HEK293 (cell line): ENCODE measurements around the gene S100A11.

Experiments
- BCL6B ChIP-seq: fragments of 450-650 bp; formaldehyde crosslinking; IDR thresholded peaks from 2 replicates; pipeline ENCODE4 v1.5.1; 2017; ENCODE audit warnings: missing biosample characterization, missing genetic modification characterization
- EGR2 ChIP-seq: fragments of 450-650 bp; formaldehyde crosslinking; IDR thresholded peaks from 2 replicates; pipeline ENCODE4 v1.5.1; 2016; ENCODE audit warnings: low read depth, missing biosample characterization, missing genetic modification characterization
- GFI1B ChIP-seq: fragments of 450-650 bp; formaldehyde crosslinking; IDR thresholded peaks from 2 replicates; pipeline ENCODE4 v1.5.1; 2016; ENCODE audit warnings: missing biosample characterization, missing genetic modification characterization
- GLI2 ChIP-seq: fragments of 450-650 bp; formaldehyde crosslinking; IDR thresholded peaks from 2 replicates; pipeline ENCODE4; 2017; ENCODE audit warnings: missing biosample characterization, missing genetic modification characterization, low read depth, borderline replicate concordance
- HOXA7 ChIP-seq: sonication (generic); formaldehyde crosslinking; IDR thresholded peaks from 2 replicates; pipeline ENCODE4 v1.8.1; 2022; ENCODE audit warnings: missing genetic modification reagents, borderline replicate concordance
- MYNN ChIP-seq: fragments of 450-650 bp; formaldehyde crosslinking; IDR thresholded peaks from 2 replicates; pipeline ENCODE4 v1.5.1; 2016; ENCODE audit warnings: missing biosample characterization, missing genetic modification characterization, borderline replicate concordance
- REPIN1 ChIP-seq: fragments of 450-650 bp; formaldehyde crosslinking; IDR thresholded peaks from 2 replicates; pipeline ENCODE4 v1.5.1; 2017; ENCODE audit warnings: missing biosample characterization, missing genetic modification characterization, low read depth
- SP3 ChIP-seq: fragments of 450-650 bp; formaldehyde crosslinking; IDR thresholded peaks from 2 replicates; pipeline ENCODE4 v1.5.1; 2016; ENCODE audit warnings: missing biosample characterization, missing genetic modification characterization
- ZBTB48 ChIP-seq: fragments of 450-650 bp; formaldehyde crosslinking; IDR thresholded peaks from 2 replicates; pipeline ENCODE4 v1.5.1; 2016; ENCODE audit warnings: missing biosample characterization, missing genetic modification characterization
- ZFHX2 ChIP-seq: fragments of 450-650 bp; formaldehyde crosslinking; conservative IDR thresholded peaks from 2 replicates; pipeline ENCODE4 v1.5.1; 2016; ENCODE audit warnings: missing biosample characterization, missing genetic modification characterization
- ZFP37 ChIP-seq: fragments of 450-650 bp; formaldehyde crosslinking; IDR thresholded peaks from 2 replicates; pipeline ENCODE4 v1.5.1; 2016; ENCODE audit warnings: missing biosample characterization, missing genetic modification characterization
- ZNF148 ChIP-seq: fragments of 450-650 bp; formaldehyde crosslinking; IDR thresholded peaks from 2 replicates; pipeline ENCODE4 v1.5.0; 2017; ENCODE audit warnings: missing biosample characterization, missing genetic modification characterization, borderline replicate concordance
- ZNF157 ChIP-seq: fragments of 450-650 bp; formaldehyde crosslinking; IDR thresholded peaks from 2 replicates; pipeline ENCODE4 v1.5.1; 2016; ENCODE audit warnings: missing biosample characterization, missing genetic modification characterization
- ZNF18 ChIP-seq: fragments of 450-650 bp; formaldehyde crosslinking; IDR thresholded peaks from 2 replicates; pipeline ENCODE4 v1.5.1; 2016; ENCODE audit warnings: missing biosample characterization, missing genetic modification characterization
- ZNF19 ChIP-seq: fragments of 450-650 bp; formaldehyde crosslinking; IDR thresholded peaks from 2 replicates; pipeline ENCODE4; 2016; ENCODE audit warnings: missing biosample characterization, missing genetic modification characterization, low read depth
- ZNF514 ChIP-seq: fragments of 450-650 bp; formaldehyde crosslinking; IDR thresholded peaks from 2 replicates; pipeline ENCODE4 v1.5.1; 2016; ENCODE audit warnings: missing biosample characterization, missing genetic modification characterization
- ZNF555 ChIP-seq: fragments of 450-650 bp; formaldehyde crosslinking; conservative IDR thresholded peaks from 2 replicates; pipeline ENCODE4 v1.5.1; 2017; ENCODE audit warnings: missing biosample characterization, mild to moderate bottlenecking, missing genetic modification characterization, inconsistent platforms
- ZNF558 ChIP-seq: fragments of 450-650 bp; formaldehyde crosslinking; IDR thresholded peaks from 2 replicates; pipeline ENCODE4 v1.5.1; 2016; ENCODE audit warnings: missing biosample characterization, missing genetic modification characterization
- ZNF571 ChIP-seq: fragments of 450-650 bp; formaldehyde crosslinking; IDR thresholded peaks from 2 replicates; pipeline ENCODE4 v1.5.0; 2017; ENCODE audit warnings: missing biosample characterization, missing genetic modification characterization
- ZNF600 ChIP-seq: fragments of 450-650 bp; formaldehyde crosslinking; IDR thresholded peaks from 2 replicates; pipeline ENCODE4 v1.5.1; 2016; ENCODE audit warnings: missing biosample characterization, missing genetic modification characterization
- ZNF610 ChIP-seq: fragments of 450-650 bp; formaldehyde crosslinking; IDR thresholded peaks from 2 replicates; pipeline ENCODE4 v1.5.1; 2016; ENCODE audit warnings: missing biosample characterization, missing genetic modification characterization, borderline replicate concordance
- ZNF639 ChIP-seq: fragments of 450-650 bp; formaldehyde crosslinking; IDR thresholded peaks from 2 replicates; pipeline ENCODE4 v1.5.1; 2016; ENCODE audit warnings: missing biosample characterization, missing genetic modification characterization
- ZNF664 ChIP-seq: fragments of 450-650 bp; formaldehyde crosslinking; IDR thresholded peaks from 2 replicates; pipeline ENCODE4 v1.5.1; 2016; ENCODE audit warnings: missing biosample characterization, missing genetic modification characterization
- ZNF670 ChIP-seq: fragments of 450-650 bp; formaldehyde crosslinking; IDR thresholded peaks from 2 replicates; pipeline ENCODE4 v1.5.1; 2016; ENCODE audit warnings: missing biosample characterization, missing genetic modification characterization, low read depth
- ZNF677 ChIP-seq: fragments of 450-650 bp; IDR thresholded peaks from 2 replicates; pipeline ENCODE4 v1.5.0; 2018; ENCODE audit warnings: missing biosample characterization, mild to moderate bottlenecking, missing genetic modification characterization, moderate library complexity
- ZNF692 ChIP-seq: fragments of 450-650 bp; formaldehyde crosslinking; IDR thresholded peaks from 2 replicates; pipeline ENCODE4 v1.5.1; 2016; ENCODE audit warnings: missing biosample characterization, missing genetic modification characterization
- ZNF704 ChIP-seq: fragments of 450-650 bp; formaldehyde crosslinking; IDR thresholded peaks from 2 replicates; pipeline ENCODE4 v1.5.1; 2016; ENCODE audit warnings: missing biosample characterization, missing genetic modification characterization
- ZNF768 ChIP-seq: fragments of 450-650 bp; formaldehyde crosslinking; IDR thresholded peaks from 2 replicates; pipeline ENCODE4 v1.5.1; 2018; ENCODE audit warnings: missing biosample characterization, mild to moderate bottlenecking, missing genetic modification characterization
- ZNF837 ChIP-seq: fragments of 450-650 bp; formaldehyde crosslinking; IDR thresholded peaks from 2 replicates; pipeline ENCODE4 v1.5.1; 2016; ENCODE audit warnings: missing biosample characterization, missing genetic modification characterization
- ZNF843 ChIP-seq: fragments of 450-650 bp; formaldehyde crosslinking; IDR thresholded peaks from 2 replicates; pipeline ENCODE4 v1.5.1; 2016; ENCODE audit warnings: missing biosample characterization, missing genetic modification characterization
- ZSCAN16 ChIP-seq: fragments of 450-650 bp; formaldehyde crosslinking; IDR thresholded peaks from 2 replicates; pipeline ENCODE4 v1.5.1; 2016; ENCODE audit warnings: missing biosample characterization, missing genetic modification characterization
- ZXDB ChIP-seq: fragments of 450-650 bp; formaldehyde crosslinking; IDR thresholded peaks from 2 replicates; pipeline ENCODE4 v1.5.1; 2016; ENCODE audit warnings: missing biosample characterization, missing genetic modification characterization

Gene S100A11

GRCh38 chr1:152029144-152029928 lies 7.5 kb downstream of the S100A11 start (continued):
- TF ChIP-seq ZSCAN16 (tag by site-specific recombination) (no peak), MYNN (no peak), REPIN1 (tag by site-specific recombination) (no peak), SP3 (tag by site-specific recombination) (no peak), ZNF677 (tag by site-specific recombination) (no peak), ZFP37 (tag by site-specific recombination) (no peak), ZNF18 (no peak), GFI1B (no peak), HOXA7 (CRISPR knock-in tag) (no peak), ZXDB (tag by site-specific recombination) (no peak), ZNF768 (tag by site-specific recombination) (no peak), ZNF148 (no peak), ZNF19 (tag by site-specific recombination) (no peak), ZNF571 (no peak), ZNF843 (tag by site-specific recombination) (no peak), ZFHX2 (tag by site-specific recombination) (0 out of 2 replicates have a peak, but pooled peaks have one; percentile 10), ZNF692 (tag by site-specific recombination) (peak; percentile 48), ZNF157 (no peak), ZNF664 (tag by site-specific recombination) (no peak), ZNF639 (no peak), ZNF837 (tag by site-specific recombination) (no peak), ZBTB48 (0 out of 2 replicates have a peak, but pooled peaks have one; percentile 29), ZNF555 (tag by site-specific recombination) (no peak), ZNF558 (no peak), EGR2 (tag by site-specific recombination) (no peak), ZNF514 (tag by site-specific recombination) (no peak), ZNF610 (no peak), BCL6B (tag by site-specific recombination) (no peak), ZNF600 (tag by site-specific recombination) (no peak), ZNF704 (tag by site-specific recombination) (no peak), GLI2 (tag by site-specific recombination) (no peak), ZNF670 (no peak)
